Epithelial cell of proximal tubule (primary cell): Measurements from ENCODE around the gene PIK3CD. TPM values are rescaled to one million over a fixed set of nuclear protein-coding genes. Genes with fewer than 3 reads are reported as not detected.
"Not testable (repeated sequence)": the region's sequence is repeated elsewhere in the genome, so short reads cannot be mapped to it uniquely, and the experiment has no call there.

Experiments
- DNase-seq: peaks from one replicate; pipeline ENCODE4 v3.0.0-alpha.2; 2011; ENCODE audit warnings: low read depth
- H3K4me3 ChIP-seq: 2 replicates; pipeline ENCODE4 v1.5.1; 2011; ENCODE audit warnings: low read depth, mild to moderate bottlenecking, low read length
- total RNA-seq: library from RNA; depleted of rRNA; stranded (reverse); fragments of >200 nt; gene quantifications from 2 replicates; pipeline ENCODE4 v1.2.3, GENCODE V29; 2015
- TF ChIP-seq, protein P1 (sequence below): conservative IDR thresholded peaks from 2 replicates; pipeline ENCODE4 v1.5.1; 2012; ENCODE audit warnings: low read depth, mild to moderate bottlenecking, low read length

The PIK3CD gene
- total RNA-seq, 1 donor from 2014 or later: 24.5 TPM

DNA sequence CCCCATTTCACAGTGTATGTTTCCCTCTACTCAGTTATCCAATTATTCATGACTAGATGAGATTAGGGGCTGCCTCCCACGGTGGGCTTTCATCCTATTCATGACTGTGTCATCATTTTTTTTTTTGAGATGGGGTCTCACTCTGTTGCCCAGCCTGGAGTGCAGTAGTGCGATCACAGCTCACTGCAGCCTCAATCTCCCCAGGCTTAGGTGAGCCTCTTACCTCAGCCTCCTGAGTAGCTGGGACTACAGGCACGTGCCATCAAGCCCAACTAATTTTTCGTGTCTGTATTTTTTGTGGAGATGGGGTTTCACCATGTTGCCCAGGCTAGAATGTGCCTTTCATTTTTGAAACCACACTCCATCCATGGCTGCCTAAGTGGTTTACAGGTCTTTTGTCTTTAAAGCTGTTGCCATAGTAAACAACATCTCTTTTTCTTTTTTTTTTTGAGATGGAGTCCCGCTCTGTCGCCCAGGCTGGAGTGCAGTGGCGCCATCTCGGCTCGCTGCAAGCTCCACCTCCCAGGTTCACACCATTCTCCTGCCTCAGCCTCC lies 60.0 kb downstream of the PIK3CD start:
- no peak for DNase-seq
- TF ChIP-seq, protein P1, sequence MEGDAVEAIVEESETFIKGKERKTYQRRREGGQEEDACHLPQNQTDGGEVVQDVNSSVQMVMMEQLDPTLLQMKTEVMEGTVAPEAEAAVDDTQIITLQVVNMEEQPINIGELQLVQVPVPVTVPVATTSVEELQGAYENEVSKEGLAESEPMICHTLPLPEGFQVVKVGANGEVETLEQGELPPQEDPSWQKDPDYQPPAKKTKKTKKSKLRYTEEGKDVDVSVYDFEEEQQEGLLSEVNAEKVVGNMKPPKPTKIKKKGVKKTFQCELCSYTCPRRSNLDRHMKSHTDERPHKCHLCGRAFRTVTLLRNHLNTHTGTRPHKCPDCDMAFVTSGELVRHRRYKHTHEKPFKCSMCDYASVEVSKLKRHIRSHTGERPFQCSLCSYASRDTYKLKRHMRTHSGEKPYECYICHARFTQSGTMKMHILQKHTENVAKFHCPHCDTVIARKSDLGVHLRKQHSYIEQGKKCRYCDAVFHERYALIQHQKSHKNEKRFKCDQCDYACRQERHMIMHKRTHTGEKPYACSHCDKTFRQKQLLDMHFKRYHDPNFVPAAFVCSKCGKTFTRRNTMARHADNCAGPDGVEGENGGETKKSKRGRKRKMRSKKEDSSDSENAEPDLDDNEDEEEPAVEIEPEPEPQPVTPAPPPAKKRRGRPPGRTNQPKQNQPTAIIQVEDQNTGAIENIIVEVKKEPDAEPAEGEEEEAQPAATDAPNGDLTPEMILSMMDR: no peak
- H3K4me3 ChIP-seq: no peak overlapping the region

DNA sequence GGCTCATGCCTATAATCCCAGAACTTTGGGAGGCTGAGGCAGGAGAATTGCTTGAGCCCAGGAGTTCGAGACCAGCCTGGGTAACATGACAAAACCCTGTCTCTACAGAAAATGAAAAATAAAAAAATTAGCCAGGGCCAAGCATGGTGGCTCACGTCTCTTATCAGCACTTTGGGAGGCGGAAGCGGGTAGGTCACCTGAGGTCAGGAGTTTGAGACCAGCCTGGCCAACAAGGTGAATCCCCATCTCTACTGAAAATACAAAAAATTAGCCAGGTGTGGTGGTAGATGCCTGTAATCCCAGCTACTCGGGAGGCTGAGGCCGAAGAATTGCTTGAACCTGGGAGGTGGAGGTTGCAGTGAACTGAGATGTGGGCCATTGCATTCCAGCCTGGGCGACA lies 61.2 kb downstream of the PIK3CD start:
- H3K4me3 ChIP-seq, DNase-seq: not testable (repeated sequence)

GRCh38 chr1:9714257-9714718 lies 62.8 kb downstream of the PIK3CD start:
- DNase-seq: no peak
- TF ChIP-seq, protein P1: no peak
- no peak overlapping the region for H3K4me3 ChIP-seq

GRCh38 chr1:9715536-9716226 lies 64.2 kb downstream of the PIK3CD start:
- DNase-seq: no peak
- TF ChIP-seq, protein P1: no peak
- H3K4me3 ChIP-seq: no peak overlapping the region

DNA sequence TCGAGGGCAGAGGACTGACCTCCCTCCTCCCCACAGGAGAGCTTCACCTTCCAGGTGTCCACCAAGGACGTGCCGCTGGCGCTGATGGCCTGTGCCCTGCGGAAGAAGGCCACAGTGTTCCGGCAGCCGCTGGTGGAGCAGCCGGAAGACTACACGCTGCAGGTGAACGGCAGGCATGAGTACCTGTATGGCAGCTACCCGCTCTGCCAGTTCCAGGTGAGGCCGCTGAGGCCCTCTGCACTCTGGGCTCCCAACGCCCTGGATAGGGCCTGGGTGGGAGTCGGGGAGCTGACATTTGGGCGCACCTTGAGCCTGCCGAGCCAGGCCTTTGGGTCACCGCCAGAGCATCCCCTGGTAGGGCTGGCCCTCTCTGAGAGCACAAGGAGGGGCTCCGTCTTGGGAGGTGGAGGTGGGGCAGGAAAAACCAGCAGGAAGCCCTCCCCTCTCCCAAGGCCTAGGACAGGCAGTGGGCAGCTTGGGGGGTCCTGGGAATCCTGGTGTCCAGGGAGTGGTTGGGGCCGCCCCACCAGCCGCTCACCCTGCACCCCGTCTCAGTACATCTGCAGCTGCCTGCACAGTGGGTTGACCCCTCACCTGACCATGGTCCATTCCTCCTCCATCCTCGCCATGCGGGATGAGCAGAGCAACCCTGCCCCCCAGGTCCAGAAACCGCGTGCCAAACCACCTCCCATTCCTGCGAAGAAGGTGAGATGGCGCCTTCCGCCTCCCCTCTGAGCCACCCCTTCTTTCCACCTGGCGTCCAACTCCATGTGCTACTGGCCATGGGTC lies 65.1 kb downstream of the PIK3CD start:
- peak overlapping the region; percentile 26 for H3K4me3 ChIP-seq
- TF ChIP-seq, protein P1: no peak
- no peak for DNase-seq

DNA sequence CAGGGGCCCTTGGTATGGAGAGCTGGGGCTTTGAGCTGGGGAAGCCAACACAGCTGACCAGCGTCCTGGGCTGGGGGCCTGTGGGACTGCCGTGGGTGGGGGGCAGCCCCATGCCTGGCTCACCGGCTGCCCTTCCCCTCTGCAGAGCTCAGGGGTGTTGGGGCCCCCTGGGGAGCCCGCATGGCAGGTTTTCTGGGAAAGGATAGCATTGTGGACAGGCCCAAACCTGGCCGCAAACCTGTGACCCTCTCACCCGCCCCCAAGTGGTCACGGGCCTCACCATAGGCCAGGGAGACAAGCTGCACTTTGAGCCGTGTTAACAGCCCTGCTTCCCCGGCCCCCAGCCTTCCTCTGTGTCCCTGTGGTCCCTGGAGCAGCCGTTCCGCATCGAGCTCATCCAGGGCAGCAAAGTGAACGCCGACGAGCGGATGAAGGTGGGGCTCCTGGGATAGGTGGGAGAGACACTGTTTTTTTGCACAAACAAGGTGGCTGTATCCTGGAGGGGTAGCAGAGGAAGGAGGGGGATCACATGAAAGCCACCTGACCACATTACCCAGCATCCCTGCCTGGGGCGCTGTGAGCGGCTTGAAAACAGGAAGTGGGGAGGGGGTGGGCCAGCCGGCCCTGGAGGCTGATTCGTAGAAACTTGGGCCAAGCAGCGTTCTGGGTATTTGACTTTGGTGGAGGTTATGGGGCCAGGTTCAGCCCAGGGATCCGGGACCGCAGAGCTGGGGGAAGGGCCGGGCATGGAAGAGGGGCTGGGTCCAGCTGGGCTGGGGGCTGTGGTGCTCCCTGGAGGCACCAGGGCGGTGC lies 65.9 kb downstream of the PIK3CD start:
- TF ChIP-seq, protein P1: peak; percentile 9
- DNase-seq: no peak
- H3K4me3 ChIP-seq: peak overlapping the region; percentile 26
